Fibroblast of the aortic adventitia (primary cell): ENCODE results near the gene ENTPD7. TPM values are rescaled to one million over a fixed set of nuclear protein-coding genes. Genes with fewer than 3 reads are reported as not detected.

Source experiments
- DNase-seq: peaks from one replicate; pipeline ENCODE4 v3.0.0-alpha.2; 2010; ENCODE audit warnings: low read depth
- H3K4me3 ChIP-seq: 2 replicates; pipeline ENCODE4 v1.5.1; 2011; ENCODE audit warnings: low read depth, mild to moderate bottlenecking, control low read depth, low read length, moderate library complexity
- total RNA-seq: library from RNA; depleted of rRNA; stranded (reverse); fragments of >200 nt; gene quantifications from 2 replicates; pipeline ENCODE4 v1.2.3, GENCODE V29; 2012; ENCODE audit warnings: low replicate concordance
- TF ChIP-seq, protein P1 (sequence below): IDR thresholded peaks from 2 replicates; pipeline ENCODE4 v1.5.1; 2011; ENCODE audit warnings: mild to moderate bottlenecking, low read length, control low read depth, inconsistent platforms; ENCODE audit not compliant: insufficient read depth

ENTPD7 gene
- 10.1 and 11.4 TPM in 2 replicates for total RNA-seq

DNA sequence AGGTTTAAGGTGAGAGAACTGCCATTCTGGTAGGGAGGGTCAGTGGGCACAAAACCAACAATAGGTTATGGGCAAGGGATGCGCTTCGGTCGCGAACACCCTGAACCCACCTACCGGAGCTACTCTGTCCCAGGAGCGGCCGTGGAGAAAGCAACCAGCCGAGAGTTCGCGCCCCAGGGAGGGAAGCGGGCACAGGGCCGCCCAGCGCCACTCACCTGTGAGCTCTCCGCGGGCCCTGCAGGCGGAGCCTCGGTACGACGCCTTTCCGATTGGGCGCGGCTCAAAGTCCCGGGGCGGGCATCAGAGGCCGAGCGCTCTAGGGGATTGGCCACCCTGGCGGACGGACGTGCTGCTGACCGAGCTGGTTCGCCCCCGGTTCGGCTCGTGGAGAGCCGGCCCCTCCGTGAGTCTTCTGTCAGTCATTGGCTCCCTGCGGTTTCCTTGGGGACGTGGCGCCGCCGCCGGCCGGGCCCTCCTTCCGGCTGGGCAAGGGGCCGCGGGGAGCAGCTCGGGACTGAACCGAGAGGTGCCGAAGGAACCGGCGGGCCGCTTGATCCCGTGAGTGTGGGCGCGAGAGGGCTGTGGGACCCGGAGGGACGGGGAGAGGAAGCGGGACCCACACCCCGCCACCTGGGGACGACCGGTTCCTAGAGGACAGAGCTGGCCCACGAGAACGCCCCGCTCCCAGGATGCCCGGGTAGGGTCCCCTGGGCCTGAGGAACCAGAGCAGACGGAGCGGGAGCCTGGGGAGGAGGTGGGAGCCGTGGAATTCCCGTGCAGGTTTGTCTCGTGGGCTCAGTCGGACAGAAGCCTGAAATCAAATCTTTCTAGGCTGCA lies at the start of gene ENTPD7:
Gene ENTPD7, plus strand, starts transcription at position 479 of the 837 bp plus-strand sequence. CDS start 448 bp downstream, outside the sequence.
- TF ChIP-seq, protein P1, sequence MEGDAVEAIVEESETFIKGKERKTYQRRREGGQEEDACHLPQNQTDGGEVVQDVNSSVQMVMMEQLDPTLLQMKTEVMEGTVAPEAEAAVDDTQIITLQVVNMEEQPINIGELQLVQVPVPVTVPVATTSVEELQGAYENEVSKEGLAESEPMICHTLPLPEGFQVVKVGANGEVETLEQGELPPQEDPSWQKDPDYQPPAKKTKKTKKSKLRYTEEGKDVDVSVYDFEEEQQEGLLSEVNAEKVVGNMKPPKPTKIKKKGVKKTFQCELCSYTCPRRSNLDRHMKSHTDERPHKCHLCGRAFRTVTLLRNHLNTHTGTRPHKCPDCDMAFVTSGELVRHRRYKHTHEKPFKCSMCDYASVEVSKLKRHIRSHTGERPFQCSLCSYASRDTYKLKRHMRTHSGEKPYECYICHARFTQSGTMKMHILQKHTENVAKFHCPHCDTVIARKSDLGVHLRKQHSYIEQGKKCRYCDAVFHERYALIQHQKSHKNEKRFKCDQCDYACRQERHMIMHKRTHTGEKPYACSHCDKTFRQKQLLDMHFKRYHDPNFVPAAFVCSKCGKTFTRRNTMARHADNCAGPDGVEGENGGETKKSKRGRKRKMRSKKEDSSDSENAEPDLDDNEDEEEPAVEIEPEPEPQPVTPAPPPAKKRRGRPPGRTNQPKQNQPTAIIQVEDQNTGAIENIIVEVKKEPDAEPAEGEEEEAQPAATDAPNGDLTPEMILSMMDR: peak; percentile 38
- H3K4me3 ChIP-seq: peak within 1 kb of the TSS; percentile 84
- DNase-seq: peak; percentile 89

DNA sequence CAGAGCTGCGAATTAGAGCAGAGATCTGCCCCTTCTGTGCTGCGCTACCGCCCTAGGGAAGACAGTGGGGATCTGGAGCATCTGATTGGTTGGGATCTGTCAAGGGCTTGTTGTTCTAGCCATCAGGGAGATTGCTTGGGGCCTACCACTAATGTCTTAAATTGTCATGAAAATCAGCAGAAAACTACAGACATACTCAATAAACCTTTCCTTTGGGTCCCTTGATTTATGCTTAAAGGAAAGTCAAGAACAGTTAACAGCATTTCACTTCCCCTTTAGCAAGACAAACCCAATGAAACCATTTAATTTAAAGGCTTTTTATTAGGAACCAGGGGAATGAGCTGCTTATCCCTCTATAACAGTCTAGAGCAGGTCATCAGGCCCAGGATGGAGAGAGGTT lies 49.1 kb upstream of the ENTPD7 start:
- no peak for DNase-seq
- H3K4me3 ChIP-seq: no peak overlapping the region
- TF ChIP-seq, protein P1: no peak

DNA sequence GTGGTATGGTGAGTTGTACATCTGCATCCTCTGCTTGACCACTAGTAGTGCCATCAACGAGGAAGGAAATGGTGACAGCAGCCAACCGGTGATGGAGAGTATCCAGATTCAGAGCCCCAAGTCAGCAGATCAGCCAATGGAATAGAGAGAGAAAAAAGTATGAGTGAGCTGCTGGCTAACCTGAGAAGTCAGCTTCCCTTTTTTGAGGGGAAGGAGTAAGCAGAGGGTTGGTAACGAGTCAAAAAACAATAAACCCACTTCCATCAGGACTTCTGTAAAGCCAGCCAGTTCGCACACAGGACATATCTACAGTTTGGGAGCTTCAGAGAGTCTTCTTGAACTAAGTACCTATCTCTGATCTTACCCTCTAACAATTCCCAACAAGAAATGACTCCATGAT lies 48.0 kb upstream of the ENTPD7 start:
- no peak overlapping the region for H3K4me3 ChIP-seq
- DNase-seq: no peak
- TF ChIP-seq, protein P1: no peak

DNA sequence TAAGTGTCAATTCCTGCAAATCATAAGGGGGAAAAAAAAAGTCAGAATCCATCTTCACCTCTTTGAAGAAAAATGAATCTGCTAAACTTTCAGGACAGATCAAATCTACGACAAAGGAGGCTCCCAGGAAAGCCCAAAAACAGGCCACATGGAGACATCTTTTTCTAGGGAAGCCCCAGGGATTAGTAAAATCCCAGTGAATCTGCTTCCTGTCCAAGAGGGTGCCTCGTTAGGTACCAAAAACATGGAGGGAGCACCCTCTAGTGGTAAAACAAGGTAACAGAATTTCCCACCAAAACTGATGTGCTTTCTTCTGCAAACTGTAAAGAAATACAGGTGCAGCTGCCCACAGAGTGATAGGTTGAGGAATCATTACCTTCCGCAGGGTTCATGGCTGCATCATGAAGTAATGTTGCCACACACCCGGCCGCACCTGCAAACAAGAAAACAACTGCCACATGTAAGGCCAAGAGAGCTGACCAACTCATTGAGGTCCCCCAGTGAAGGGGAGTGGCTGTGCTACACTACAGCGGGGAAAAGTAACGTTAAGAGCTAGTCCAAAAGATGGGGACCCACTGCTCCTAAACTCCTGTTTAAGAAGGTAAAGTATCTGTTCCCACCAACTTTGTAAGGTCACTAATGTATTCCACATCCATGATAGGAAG lies 47.0 kb upstream of the ENTPD7 start:
- peak; percentile 73 for DNase-seq

GRCh38 chr10:99615426-99615825 lies 43.9 kb upstream of the ENTPD7 start:
- no peak for DNase-seq
- H3K4me3 ChIP-seq: no peak overlapping the region
- TF ChIP-seq, protein P1: no peak

More for the DNA sequence above, 47.0 kb upstream of the ENTPD7 start:
- H3K4me3 ChIP-seq: no peak overlapping the region
- TF ChIP-seq, protein P1: peak; percentile 76

DNA sequence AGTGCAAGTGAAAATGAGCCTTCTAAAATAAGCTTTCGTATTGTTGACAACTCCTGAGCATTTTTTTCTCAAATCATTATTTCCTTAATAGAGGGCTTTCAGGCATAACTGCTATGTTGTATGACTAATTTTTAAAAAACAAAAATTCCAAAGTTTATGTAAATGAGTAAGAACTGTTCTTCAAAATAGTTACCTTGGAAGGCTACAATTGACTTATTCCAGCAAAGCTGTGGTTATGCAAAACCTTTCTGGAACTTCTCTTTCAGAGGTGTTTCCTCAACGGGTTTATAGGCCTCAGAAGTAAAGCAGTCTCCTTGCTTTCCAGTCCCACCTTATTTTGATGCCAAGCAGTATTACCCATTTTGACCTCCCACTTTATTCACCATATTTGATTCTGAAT lies 41.6 kb upstream of the ENTPD7 start:
- peak overlapping the region; percentile 96 for H3K4me3 ChIP-seq

More for the DNA sequence above, 41.6 kb upstream of the ENTPD7 start:
- TF ChIP-seq, protein P1: no peak
- DNase-seq: no peak
